GM23338 (cell line): Measurements from ENCODE around the gene SHISA7. TPM values are rescaled to one million over a fixed set of nuclear protein-coding genes. Genes with fewer than 3 reads are reported as not detected.

Experiments
- ATAC-seq: fragments of 200-7000 bp; cut with Tn5 transposase; 3 replicates; pipeline ENCODE4 v1.9.1; 2020
- DNase-seq: peaks from one replicate; pipeline ENCODE4 v3.0.0-alpha.2; 2015; ENCODE audit warnings: low spot score
- H2AFZ ChIP-seq: fragments of 200-600 bp; sonication (generic); 2 replicates; pipeline ENCODE4 v1.8.0; 2016; ENCODE audit warnings: antibody characterized with exemption, mild to moderate bottlenecking, moderate library complexity
- H3F3A ChIP-seq: fragments of 200-600 bp; sonication (generic); replicated peaks from 2 replicates; pipeline ENCODE4 v1.8.0; 2017; ENCODE audit warnings: antibody characterized with exemption, mixed run types, low read depth
- H3K27ac ChIP-seq: fragments of 200-600 bp; sonication (generic); 2 replicates; pipeline ENCODE4 v1.6.1; 2016; ENCODE audit warnings: low read depth
- H3K27me3 ChIP-seq: fragments of 200-600 bp; sonication (generic); 2 replicates; pipeline ENCODE4 v1.8.0; 2016; ENCODE audit warnings: mild to moderate bottlenecking, mixed run types, moderate library complexity; ENCODE audit not compliant: insufficient read depth
- H3K36me3 ChIP-seq: fragments of 200-600 bp; sonication (generic); 2 replicates; pipeline ENCODE4 v1.8.0; 2016; ENCODE audit warnings: mild to moderate bottlenecking; ENCODE audit not compliant: insufficient read depth
- H3K4me1 ChIP-seq: fragments of 200-600 bp; sonication (generic); 2 replicates; pipeline ENCODE4 v1.8.0; 2016; ENCODE audit warnings: mild to moderate bottlenecking, moderate library complexity; ENCODE audit not compliant: insufficient read depth
- H3K4me2 ChIP-seq: fragments of 200-600 bp; sonication (generic); 2 replicates; pipeline ENCODE4 v1.7.1; 2017; ENCODE audit warnings: mixed run types
- H3K4me3 ChIP-seq: fragments of 200-600 bp; sonication (generic); 2 replicates; pipeline ENCODE4 v1.6.1; 2016; ENCODE audit warnings: mixed run types
- H3K79me2 ChIP-seq: fragments of 200-600 bp; sonication (generic); replicated peaks from 2 replicates; pipeline ENCODE4 v1.8.0; 2017; ENCODE audit warnings: mild to moderate bottlenecking; ENCODE audit not compliant: insufficient read depth
- H3K9me2 ChIP-seq: fragments of 200-600 bp; sonication (generic); 2 replicates; pipeline ENCODE4 v1.8.0; 2017; ENCODE audit not compliant: insufficient read depth
- H4K20me1 ChIP-seq: fragments of 200-600 bp; sonication (generic); replicated peaks from 2 replicates; pipeline ENCODE4 v1.8.0; 2017; ENCODE audit warnings: mild to moderate bottlenecking; ENCODE audit not compliant: insufficient read depth
- H3K27ac Mint-ChIP-seq: 2 replicates; pipeline ENCODE4 v1.8.0; 2020; ENCODE audit warnings: inconsistent platforms, mild to moderate bottlenecking, moderate library complexity, mixed read lengths
- H3K27me3 Mint-ChIP-seq: 3 replicates; pipeline ENCODE4 v1.8.0; 2022; ENCODE audit warnings: low read depth, mild to moderate bottlenecking, moderate library complexity, mixed read lengths, inconsistent platforms; ENCODE audit not compliant: insufficient read depth, poor library complexity
- H3K36me3 Mint-ChIP-seq: 3 replicates; pipeline ENCODE4 v1.8.0; 2021; ENCODE audit warnings: low read depth, mild to moderate bottlenecking, inconsistent platforms, moderate library complexity, mixed read lengths
- H3K4me1 Mint-ChIP-seq: 3 replicates; pipeline ENCODE4 v1.8.0; 2020; ENCODE audit warnings: mild to moderate bottlenecking, inconsistent platforms, mixed read lengths
- H3K4me3 Mint-ChIP-seq: 3 replicates; pipeline ENCODE4 v1.8.0; 2021; ENCODE audit warnings: moderate library complexity, mild to moderate bottlenecking, inconsistent platforms, mixed read lengths
- H3K9me3 Mint-ChIP-seq: 3 replicates; pipeline ENCODE4 v1.8.0; 2020; ENCODE audit warnings: moderate library complexity, mild to moderate bottlenecking, inconsistent platforms, mixed read lengths
- CREB1 ChIP-seq: fragments of 250-450 bp; sonication (Bioruptor Pico); IDR thresholded peaks from 2 replicates; pipeline ENCODE4 v1.5.0; 2020; ENCODE audit warnings: low read depth, mild to moderate bottlenecking, moderate library complexity
- EZH2 ChIP-seq: fragments of 200-600 bp; sonication (generic); IDR thresholded peaks from one replicate; pipeline ENCODE4 v1.8.0; 2017; ENCODE audit warnings: antibody characterized with exemption, mild to moderate bottlenecking, low read depth; ENCODE audit not compliant: unreplicated experiment
- EZH2phosphoT487 ChIP-seq: fragments of 200-600 bp; sonication (generic); IDR thresholded peaks from one replicate; pipeline ENCODE4 v1.8.1; 2018; ENCODE audit warnings: antibody characterized with exemption; ENCODE audit not compliant: unreplicated experiment
- JUNB ChIP-seq: IDR thresholded peaks from one replicate; pipeline ENCODE4 v1.6.1; 2016; ENCODE audit warnings: antibody characterized with exemption; ENCODE audit not compliant: unreplicated experiment
- NANOG ChIP-seq: IDR thresholded peaks from 2 replicates; pipeline ENCODE4 v1.6.1; 2016; ENCODE audit warnings: antibody characterized with exemption, borderline replicate concordance
- POLR2AphosphoS5 ChIP-seq: IDR thresholded peaks from 2 replicates; pipeline ENCODE4 v1.6.1; 2016; ENCODE audit warnings: antibody characterized with exemption, low read depth
- STAT1 ChIP-seq: IDR thresholded peaks from one replicate; pipeline ENCODE4 v1.6.1; 2016; ENCODE audit warnings: antibody characterized with exemption; ENCODE audit not compliant: unreplicated experiment
- ZNF114 ChIP-seq: fragments of 250-450 bp; sonication (Bioruptor Pico); IDR thresholded peaks from 2 replicates; pipeline ENCODE4 v1.5.0; 2020; ENCODE audit warnings: mild to moderate bottlenecking, moderate library complexity
- ZNF331 ChIP-seq: fragments of 250-450 bp; sonication (Bioruptor Pico); IDR thresholded peaks from 2 replicates; pipeline ENCODE4 v1.5.0; 2020; ENCODE audit warnings: low read depth, mild to moderate bottlenecking, moderate library complexity
- polyA plus RNA-seq: library from polyadenylated mRNA; unstranded; fragments of >200 nt; fragmentation: Nextera tagmentation; extraction: Ambion mirVana; gene quantifications from 2 replicates; pipeline ENCODE4 v1.2.1, GENCODE V29; 2016
- total RNA-seq: library from RNA; depleted of rRNA; stranded (reverse); fragments of >200 nt; shearing (Covaris generic); gene quantifications from 2 replicates; pipeline ENCODE4 v1.2.3, GENCODE V29; 2014
- TF ChIP-seq, protein P1 (sequence below), 2 experiments: fragments of 200-600 bp in 1 of 2; sonication (generic) in 1 of 2; conservative IDR thresholded peaks; 2 replicates each; pipeline versions ENCODE4 v1.5.1 to v1.6.1; 2016 to 2017; ENCODE audit warnings: antibody characterized with exemption in 2 of 2, low read depth in 2 of 2, mild to moderate bottlenecking in 2 of 2, moderate library complexity in 1 of 2
- TF ChIP-seq, protein P2 (sequence below): IDR thresholded peaks from 2 replicates; pipeline ENCODE4 v1.6.1; 2016; ENCODE audit warnings: antibody characterized with exemption
- TF ChIP-seq, protein P3 (sequence below): IDR thresholded peaks from one replicate; pipeline ENCODE4 v1.6.1; 2018; ENCODE audit warnings: antibody characterized with exemption; ENCODE audit not compliant: unreplicated experiment
- TF ChIP-seq, protein P4 (sequence below): fragments of 250-450 bp; sonication (Bioruptor Pico); IDR thresholded peaks from 2 replicates; pipeline ENCODE4 v1.5.0; 2020; ENCODE audit warnings: mild to moderate bottlenecking, moderate library complexity

The SHISA7 gene
- total and polyA plus RNA-seq, 2 experiments from 2014 or later: 0.32 to 1.4 TPM

DNA sequence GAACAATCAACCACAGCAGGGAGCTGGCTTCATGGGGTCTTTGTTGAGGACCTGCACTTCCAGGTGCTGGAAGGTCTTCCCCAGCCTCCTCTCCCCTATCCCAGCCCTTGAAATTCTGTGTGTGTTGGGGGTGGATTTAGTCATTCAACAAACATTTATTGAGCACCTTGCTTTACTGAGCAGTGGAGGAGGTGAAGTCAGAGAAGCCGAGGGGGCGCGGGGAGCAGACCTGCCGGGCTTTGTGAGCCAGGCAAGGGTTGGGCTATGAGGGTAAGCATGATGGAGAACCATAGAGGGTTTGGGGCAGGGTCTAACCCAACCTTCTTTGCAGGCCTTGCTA lies 24.9 kb upstream of the SHISA7 start:
- no peak overlapping the region; the same call in 1 of the 2 replicates for H3K4me2 ChIP-seq
- H3K4me1 Mint-ChIP-seq: peaks cover 8% of the 10 kb centered on the region; the same call in 2 of the 3 replicates
- no peak for DNase-seq

More for the DNA sequence above, 24.9 kb upstream of the SHISA7 start:
- H3K27ac Mint-ChIP-seq: no peak overlapping the region
- TF ChIP-seq EZH2phosphoT487 (no peak), ZNF331 (CRISPR knock-in tag) (no peak), STAT1 (no peak), POLR2AphosphoS5 (no peak), CREB1 (CRISPR knock-in tag) (no peak), EZH2 (no peak), NANOG (no peak), ZNF114 (CRISPR knock-in tag) (no peak), JUNB (no peak)
- TF ChIP-seq, protein P1, sequence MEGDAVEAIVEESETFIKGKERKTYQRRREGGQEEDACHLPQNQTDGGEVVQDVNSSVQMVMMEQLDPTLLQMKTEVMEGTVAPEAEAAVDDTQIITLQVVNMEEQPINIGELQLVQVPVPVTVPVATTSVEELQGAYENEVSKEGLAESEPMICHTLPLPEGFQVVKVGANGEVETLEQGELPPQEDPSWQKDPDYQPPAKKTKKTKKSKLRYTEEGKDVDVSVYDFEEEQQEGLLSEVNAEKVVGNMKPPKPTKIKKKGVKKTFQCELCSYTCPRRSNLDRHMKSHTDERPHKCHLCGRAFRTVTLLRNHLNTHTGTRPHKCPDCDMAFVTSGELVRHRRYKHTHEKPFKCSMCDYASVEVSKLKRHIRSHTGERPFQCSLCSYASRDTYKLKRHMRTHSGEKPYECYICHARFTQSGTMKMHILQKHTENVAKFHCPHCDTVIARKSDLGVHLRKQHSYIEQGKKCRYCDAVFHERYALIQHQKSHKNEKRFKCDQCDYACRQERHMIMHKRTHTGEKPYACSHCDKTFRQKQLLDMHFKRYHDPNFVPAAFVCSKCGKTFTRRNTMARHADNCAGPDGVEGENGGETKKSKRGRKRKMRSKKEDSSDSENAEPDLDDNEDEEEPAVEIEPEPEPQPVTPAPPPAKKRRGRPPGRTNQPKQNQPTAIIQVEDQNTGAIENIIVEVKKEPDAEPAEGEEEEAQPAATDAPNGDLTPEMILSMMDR (conservative IDR thresholded peaks at IDR 0.05; ENCODE audit: low read depth in 2 of 2): no peak; a peak in 1 of 4 replicates
- TF ChIP-seq, protein P2, sequence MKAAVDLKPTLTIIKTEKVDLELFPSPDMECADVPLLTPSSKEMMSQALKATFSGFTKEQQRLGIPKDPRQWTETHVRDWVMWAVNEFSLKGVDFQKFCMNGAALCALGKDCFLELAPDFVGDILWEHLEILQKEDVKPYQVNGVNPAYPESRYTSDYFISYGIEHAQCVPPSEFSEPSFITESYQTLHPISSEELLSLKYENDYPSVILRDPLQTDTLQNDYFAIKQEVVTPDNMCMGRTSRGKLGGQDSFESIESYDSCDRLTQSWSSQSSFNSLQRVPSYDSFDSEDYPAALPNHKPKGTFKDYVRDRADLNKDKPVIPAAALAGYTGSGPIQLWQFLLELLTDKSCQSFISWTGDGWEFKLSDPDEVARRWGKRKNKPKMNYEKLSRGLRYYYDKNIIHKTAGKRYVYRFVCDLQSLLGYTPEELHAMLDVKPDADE: no peak
- TF ChIP-seq, protein P3, sequence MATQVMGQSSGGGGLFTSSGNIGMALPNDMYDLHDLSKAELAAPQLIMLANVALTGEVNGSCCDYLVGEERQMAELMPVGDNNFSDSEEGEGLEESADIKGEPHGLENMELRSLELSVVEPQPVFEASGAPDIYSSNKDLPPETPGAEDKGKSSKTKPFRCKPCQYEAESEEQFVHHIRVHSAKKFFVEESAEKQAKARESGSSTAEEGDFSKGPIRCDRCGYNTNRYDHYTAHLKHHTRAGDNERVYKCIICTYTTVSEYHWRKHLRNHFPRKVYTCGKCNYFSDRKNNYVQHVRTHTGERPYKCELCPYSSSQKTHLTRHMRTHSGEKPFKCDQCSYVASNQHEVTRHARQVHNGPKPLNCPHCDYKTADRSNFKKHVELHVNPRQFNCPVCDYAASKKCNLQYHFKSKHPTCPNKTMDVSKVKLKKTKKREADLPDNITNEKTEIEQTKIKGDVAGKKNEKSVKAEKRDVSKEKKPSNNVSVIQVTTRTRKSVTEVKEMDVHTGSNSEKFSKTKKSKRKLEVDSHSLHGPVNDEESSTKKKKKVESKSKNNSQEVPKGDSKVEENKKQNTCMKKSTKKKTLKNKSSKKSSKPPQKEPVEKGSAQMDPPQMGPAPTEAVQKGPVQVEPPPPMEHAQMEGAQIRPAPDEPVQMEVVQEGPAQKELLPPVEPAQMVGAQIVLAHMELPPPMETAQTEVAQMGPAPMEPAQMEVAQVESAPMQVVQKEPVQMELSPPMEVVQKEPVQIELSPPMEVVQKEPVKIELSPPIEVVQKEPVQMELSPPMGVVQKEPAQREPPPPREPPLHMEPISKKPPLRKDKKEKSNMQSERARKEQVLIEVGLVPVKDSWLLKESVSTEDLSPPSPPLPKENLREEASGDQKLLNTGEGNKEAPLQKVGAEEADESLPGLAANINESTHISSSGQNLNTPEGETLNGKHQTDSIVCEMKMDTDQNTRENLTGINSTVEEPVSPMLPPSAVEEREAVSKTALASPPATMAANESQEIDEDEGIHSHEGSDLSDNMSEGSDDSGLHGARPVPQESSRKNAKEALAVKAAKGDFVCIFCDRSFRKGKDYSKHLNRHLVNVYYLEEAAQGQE: no peak
- TF ChIP-seq, protein P4, sequence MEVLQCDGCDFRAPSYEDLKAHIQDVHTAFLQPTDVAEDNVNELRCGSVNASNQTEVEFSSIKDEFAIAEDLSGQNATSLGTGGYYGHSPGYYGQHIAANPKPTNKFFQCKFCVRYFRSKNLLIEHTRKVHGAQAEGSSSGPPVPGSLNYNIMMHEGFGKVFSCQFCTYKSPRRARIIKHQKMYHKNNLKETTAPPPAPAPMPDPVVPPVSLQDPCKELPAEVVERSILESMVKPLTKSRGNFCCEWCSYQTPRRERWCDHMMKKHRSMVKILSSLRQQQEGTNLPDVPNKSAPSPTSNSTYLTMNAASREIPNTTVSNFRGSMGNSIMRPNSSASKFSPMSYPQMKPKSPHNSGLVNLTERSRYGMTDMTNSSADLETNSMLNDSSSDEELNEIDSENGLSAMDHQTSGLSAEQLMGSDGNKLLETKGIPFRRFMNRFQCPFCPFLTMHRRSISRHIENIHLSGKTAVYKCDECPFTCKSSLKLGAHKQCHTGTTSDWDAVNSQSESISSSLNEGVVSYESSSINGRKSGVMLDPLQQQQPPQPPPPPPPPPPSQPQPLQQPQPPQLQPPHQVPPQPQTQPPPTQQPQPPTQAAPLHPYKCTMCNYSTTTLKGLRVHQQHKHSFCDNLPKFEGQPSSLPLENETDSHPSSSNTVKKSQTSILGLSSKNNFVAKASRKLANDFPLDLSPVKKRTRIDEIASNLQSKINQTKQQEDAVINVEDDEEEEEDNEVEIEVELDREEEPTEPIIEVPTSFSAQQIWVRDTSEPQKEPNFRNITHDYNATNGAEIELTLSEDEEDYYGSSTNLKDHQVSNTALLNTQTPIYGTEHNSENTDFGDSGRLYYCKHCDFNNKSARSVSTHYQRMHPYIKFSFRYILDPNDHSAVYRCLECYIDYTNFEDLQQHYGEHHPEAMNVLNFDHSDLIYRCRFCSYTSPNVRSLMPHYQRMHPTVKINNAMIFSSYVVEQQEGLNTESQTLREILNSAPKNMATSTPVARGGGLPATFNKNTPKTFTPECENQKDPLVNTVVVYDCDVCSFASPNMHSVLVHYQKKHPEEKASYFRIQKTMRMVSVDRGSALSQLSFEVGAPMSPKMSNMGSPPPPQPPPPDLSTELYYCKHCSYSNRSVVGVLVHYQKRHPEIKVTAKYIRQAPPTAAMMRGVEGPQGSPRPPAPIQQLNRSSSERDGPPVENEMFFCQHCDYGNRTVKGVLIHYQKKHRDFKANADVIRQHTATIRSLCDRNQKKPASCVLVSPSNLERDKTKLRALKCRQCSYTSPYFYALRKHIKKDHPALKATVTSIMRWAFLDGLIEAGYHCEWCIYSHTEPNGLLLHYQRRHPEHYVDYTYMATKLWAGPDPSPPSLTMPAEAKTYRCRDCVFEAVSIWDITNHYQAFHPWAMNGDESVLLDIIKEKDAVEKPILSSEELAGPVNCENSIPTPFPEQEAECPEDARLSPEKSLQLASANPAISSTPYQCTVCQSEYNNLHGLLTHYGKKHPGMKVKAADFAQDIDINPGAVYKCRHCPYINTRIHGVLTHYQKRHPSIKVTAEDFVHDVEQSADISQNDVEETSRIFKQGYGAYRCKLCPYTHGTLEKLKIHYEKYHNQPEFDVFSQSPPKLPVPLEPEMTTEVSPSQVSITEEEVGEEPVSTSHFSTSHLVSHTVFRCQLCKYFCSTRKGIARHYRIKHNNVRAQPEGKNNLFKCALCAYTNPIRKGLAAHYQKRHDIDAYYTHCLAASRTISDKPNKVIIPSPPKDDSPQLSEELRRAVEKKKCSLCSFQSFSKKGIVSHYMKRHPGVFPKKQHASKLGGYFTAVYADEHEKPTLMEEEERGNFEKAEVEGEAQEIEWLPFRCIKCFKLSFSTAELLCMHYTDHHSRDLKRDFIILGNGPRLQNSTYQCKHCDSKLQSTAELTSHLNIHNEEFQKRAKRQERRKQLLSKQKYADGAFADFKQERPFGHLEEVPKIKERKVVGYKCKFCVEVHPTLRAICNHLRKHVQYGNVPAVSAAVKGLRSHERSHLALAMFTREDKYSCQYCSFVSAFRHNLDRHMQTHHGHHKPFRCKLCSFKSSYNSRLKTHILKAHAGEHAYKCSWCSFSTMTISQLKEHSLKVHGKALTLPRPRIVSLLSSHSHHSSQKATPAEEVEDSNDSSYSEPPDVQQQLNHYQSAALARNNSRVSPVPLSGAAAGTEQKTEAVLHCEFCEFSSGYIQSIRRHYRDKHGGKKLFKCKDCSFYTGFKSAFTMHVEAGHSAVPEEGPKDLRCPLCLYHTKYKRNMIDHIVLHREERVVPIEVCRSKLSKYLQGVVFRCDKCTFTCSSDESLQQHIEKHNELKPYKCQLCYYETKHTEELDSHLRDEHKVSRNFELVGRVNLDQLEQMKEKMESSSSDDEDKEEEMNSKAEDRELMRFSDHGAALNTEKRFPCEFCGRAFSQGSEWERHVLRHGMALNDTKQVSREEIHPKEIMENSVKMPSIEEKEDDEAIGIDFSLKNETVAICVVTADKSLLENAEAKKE (CRISPR knock-in tag): no peak
- Histone ChIP-seq H3K4me1 (peaks cover 11% of the 10 kb centered on the region; the same call in 1 of the 2 replicates), H4K20me1 (no peaks in the 10 kb centered on the region), H3K27ac (no peak overlapping the region), H3K4me3 (no peak overlapping the region), H3K79me2 (no peaks in the 10 kb centered on the region), H3K27me3 (no peaks in the 10 kb centered on the region), H3F3A (peaks cover 10% of the 10 kb centered on the region), H3K36me3 (no peaks in the 10 kb centered on the region), H2AFZ (peak overlapping the region; percentile 43; the same call in 1 of the 2 replicates), H3K9me2 (no peaks in the 10 kb centered on the region)
- H3K27me3 Mint-ChIP-seq: peaks cover 10% of the 10 kb centered on the region
- no peaks in the 10 kb centered on the region for H3K9me3 Mint-ChIP-seq
- no peak overlapping the region for H3K4me3 Mint-ChIP-seq
- H3K36me3 Mint-ChIP-seq: no peaks in the 10 kb centered on the region
- ATAC-seq: peak; percentile 11; the same call in 2 of the 3 replicates
